ENCODE results near the gene FIZ1. TPM values are rescaled to one million over a fixed set of nuclear protein-coding genes. Genes with fewer than 3 reads are reported as not detected.

Gene FIZ1
- total RNA-seq, 1 donor from 2014 or later = 8.4 TPM

DNA sequence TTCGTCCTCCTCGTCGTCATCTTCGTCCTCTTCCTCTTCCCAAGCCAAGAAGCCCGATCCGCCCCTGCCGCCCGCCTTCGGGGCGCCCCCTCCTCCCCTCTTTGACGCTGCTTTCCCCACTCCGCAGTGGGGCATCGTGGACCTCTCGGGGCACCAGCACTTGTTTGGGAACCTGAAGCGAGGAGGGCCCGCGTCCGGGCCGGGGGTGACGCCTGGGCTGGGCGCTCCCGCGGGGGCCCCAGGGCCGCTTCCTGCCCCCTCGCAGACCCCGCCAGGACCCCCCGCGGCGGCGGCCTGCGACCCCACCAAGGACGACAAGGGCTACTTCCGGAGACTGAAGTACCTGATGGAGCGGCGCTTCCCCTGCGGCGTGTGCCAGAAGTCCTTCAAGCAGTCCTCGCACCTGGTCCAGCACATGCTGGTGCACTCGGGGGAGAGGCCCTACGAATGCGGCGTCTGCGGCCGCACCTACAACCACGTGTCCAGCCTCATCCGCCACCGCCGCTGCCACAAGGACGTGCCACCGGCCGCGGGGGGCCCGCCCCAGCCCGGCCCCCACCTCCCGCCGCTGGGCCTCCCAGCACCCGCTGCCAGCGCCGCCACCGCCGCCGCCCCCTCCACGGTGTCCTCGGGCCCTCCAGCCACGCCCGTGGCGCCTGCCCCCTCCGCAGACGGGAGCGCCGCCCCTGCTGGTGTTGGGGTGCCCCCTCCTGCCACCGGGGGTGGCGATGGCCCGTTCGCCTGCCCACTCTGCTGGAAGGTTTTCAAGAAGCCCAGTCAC is 14.8 kb upstream of the FIZ1 start:
- no peak for DNase-seq (ENCODE audit: low read depth)
- no peak overlapping the region for H3K4me3 ChIP-seq (ENCODE audit: low read depth, low read length)
- no peak for TF ChIP-seq CTCF (IDR thresholded peaks at IDR 0.05; ENCODE audit: insufficient read depth, low read length, poor library complexity, severe bottlenecking)
- H3K36me3 ChIP-seq (ENCODE audit: control insufficient read depth, insufficient read depth, low read length) = peaks cover 3% of the 10 kb centered on the region
- no peaks in the 10 kb centered on the region for H3K27me3 ChIP-seq (ENCODE audit: control insufficient read depth, insufficient read depth, low read length)

- TF ChIP-seq CTCF (IDR thresholded peaks at IDR 0.05; ENCODE audit: insufficient read depth, low read length, poor library complexity, severe bottlenecking) = no peak
- no peaks in the 10 kb centered on the region for H3K27me3 ChIP-seq (ENCODE audit: control insufficient read depth, insufficient read depth, low read length)
- no peak for DNase-seq (ENCODE audit: low read depth)
- no peak overlapping the region for H3K4me3 ChIP-seq (ENCODE audit: low read depth, low read length)
- H3K36me3 ChIP-seq (ENCODE audit: control insufficient read depth, insufficient read depth, low read length) = peaks cover 3% of the 10 kb centered on the region
Measured at GRCh38 chr19:55613396-55613795, 14.1 kb upstream of the FIZ1 start.

- Histone ChIP-seq H3K4me3 (ENCODE audit: low read depth, low read length) (no peak overlapping the region), H3K27me3 (ENCODE audit: control insufficient read depth, insufficient read depth, low read length) (no peaks in the 10 kb centered on the region), H3K36me3 (ENCODE audit: control insufficient read depth, insufficient read depth, low read length) (peaks cover 2% of the 10 kb centered on the region)
- TF ChIP-seq CTCF (IDR thresholded peaks at IDR 0.05; ENCODE audit: insufficient read depth, low read length, poor library complexity, severe bottlenecking) = no peak
- DNase-seq (ENCODE audit: low read depth) = no peak
Measured at GRCh38 chr19:55611983-55612645, 12.8 kb upstream of the FIZ1 start.

GRCh38 chr19:55611300-55611982 is 12.1 kb upstream of the FIZ1 start:
- DNase-seq (ENCODE audit: low read depth) = no peak
- H3K36me3 ChIP-seq (ENCODE audit: control insufficient read depth, insufficient read depth, low read length) = peaks cover 2% of the 10 kb centered on the region
- no peak overlapping the region for H3K4me3 ChIP-seq (ENCODE audit: low read depth, low read length)
- TF ChIP-seq CTCF (IDR thresholded peaks at IDR 0.05; ENCODE audit: insufficient read depth, low read length, poor library complexity, severe bottlenecking) = no peak
- no peaks in the 10 kb centered on the region for H3K27me3 ChIP-seq (ENCODE audit: control insufficient read depth, insufficient read depth, low read length)

DNA sequence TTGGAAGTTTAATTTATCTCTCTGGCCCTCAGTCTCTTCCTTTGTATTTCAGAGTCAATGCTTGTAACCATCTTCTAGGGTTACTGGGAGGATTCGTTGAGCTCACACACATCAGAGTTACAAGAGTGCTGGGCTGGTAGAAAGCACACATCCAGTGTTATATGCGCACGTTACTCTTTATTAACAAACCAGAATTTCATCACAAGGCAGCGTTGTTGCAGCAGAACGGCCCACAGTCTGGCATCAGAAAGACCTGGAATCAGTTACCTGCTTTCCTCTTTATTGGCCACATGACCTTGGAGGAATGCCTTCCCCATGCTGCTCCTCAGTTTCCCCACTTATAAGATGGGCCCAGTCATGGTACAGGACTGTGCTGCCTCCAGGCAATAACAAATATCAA is 10.0 kb upstream of the FIZ1 start:
- H3K27me3 ChIP-seq (ENCODE audit: control insufficient read depth, insufficient read depth, low read length) = no peaks in the 10 kb centered on the region
- DNase-seq (ENCODE audit: low read depth) = no peak
- no peak for TF ChIP-seq CTCF (IDR thresholded peaks at IDR 0.05; ENCODE audit: insufficient read depth, low read length, poor library complexity, severe bottlenecking)
- no peak overlapping the region for H3K4me3 ChIP-seq (ENCODE audit: low read depth, low read length)
- no peaks in the 10 kb centered on the region for H3K36me3 ChIP-seq (ENCODE audit: control insufficient read depth, insufficient read depth, low read length)

Measured in kidney epithelial cell (primary cell).